HG02759 (cell line): ENCODE data around the gene MESD.

Source experiments
- ATAC-seq: cut with Tn5 transposase; IDR thresholded peaks from one replicate; pipeline ENCODE4 v1.9.1; 2021; ENCODE audit warnings: mild to moderate bottlenecking, moderate library complexity; ENCODE audit not compliant: unreplicated experiment

Gene MESD

DNA sequence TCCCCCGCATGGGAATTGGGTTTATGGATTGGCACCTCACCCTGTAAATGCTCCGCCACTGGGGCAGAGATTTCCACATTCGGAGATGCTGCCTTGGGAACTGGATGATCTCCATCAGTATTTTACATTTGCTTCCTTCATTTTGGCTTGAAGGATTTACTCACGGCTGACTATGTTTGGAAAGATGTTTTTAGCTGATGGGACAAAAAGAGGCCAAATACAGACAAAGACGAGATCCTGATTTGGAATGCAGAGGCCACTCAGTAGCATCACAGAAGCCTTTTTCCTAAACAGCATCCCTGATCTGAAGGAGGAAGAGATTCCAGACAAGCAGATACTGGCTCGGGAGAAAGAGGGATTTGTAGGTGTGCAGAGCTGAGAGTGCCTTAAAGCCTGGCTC lies 76.9 kb downstream of the MESD start:
- ATAC-seq: no peak

GRCh38 chr15:80911821-80912220 lies 77.8 kb downstream of the MESD start:
- ATAC-seq: no peak

DNA sequence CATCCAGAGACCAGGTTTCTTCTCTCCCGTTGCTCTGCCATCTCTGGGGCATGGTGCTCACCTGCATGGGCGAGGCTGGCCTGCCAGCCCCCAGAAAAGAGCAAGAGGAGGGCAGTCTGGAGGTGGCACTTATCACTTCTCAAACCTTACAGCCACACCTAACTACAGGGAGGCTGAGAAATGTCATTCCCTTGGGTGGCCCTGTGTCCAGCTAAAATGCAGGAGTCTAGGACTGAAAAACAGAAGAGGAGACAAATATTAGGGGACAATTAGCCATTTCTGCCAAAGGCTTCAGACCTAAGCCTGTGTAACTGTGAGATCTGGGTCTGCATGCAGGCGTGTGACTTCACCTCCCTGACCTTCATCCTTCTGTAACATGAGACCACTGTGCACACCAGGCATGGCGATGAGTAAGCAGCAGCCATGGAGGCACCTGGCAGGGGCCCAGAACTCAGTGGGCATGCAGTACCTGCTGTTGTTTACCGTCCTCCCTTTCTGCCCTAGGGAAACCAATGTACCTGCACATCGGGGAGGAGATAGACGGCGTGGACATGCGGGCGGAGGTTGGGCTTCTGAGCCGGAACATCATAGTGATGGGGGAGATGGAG lies 83.4 kb downstream of the MESD start:
- ATAC-seq: no peak

DNA sequence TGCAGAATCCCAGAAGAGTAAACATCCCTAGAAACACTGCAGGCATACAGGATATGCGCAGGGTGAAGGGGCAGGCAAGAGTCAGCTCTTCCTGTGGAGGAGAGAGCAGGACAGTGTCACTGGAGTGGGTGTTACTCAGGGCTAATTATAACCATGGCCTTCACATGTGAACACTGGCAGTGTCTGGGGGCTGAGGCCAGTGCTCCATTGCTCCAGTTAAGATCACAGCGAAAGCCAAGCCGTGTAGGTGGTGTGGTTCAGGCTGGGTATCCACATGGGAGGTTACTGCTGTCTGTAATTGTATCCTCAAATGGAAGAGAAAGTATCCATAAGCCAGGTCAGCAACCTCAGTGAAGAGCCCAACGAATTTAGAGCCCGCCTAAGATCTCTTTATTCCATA lies 84.6 kb downstream of the MESD start:
- no peak for ATAC-seq

- no peak for ATAC-seq
Observed at GRCh38 chr15:80902298-80902801, 87.3 kb downstream of the MESD start.

DNA sequence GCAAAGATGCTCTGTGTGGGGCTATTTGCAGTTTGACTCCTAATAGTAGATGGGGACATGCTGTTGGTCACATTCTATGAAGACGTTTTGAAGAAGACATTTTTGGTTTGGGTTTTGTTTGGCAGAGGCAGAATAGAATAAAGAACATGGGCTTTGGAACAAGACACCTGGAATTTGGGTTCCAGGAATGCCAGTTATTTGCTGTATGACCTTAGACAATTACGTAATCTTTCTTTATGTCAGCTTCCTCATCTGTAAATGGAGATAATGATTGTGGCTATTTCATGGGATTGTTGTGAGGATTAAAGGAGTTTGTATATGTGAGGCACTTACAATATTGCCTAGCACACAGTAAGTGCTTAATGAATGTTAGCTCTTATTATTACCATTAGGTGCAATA lies 91.6 kb downstream of the MESD start:
- no peak for ATAC-seq
